HG03095 (cell line): ENCODE results near the gene PLEKHA4.

ENCODE experiments used
- ATAC-seq: cut with Tn5 transposase; IDR thresholded peaks from one replicate; pipeline ENCODE4 v1.9.1; 2021; ENCODE audit warnings: moderate library complexity; ENCODE audit not compliant: unreplicated experiment

Gene PLEKHA4

DNA sequence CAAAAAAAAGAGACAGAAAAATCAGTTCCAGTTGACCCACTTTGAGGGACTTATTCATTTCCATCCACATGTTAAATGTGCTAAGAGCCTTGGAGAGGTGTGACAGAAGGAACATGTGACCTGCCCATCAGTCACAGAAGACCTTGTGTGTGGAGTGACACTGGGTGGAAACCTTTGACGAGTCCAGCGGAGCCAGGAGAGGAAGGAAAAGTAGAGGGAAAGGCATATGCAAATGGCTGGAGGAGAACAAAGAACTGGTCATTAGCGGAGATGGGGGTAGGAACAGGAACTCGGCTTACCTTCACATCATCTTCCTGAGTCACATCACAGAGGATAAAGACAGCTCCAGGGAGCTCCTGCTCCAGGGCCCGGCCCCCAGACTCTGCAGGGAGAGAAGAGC, 34.4 kb downstream of the PLEKHA4 start:
- no peak for ATAC-seq

- no peak for ATAC-seq
These were observed 35.4 kb downstream of the PLEKHA4 start for GRCh38 chr19:48833049-48833448.

- no peak for ATAC-seq
These were observed 37.5 kb downstream of the PLEKHA4 start for GRCh38 chr19:48830965-48831364.

DNA sequence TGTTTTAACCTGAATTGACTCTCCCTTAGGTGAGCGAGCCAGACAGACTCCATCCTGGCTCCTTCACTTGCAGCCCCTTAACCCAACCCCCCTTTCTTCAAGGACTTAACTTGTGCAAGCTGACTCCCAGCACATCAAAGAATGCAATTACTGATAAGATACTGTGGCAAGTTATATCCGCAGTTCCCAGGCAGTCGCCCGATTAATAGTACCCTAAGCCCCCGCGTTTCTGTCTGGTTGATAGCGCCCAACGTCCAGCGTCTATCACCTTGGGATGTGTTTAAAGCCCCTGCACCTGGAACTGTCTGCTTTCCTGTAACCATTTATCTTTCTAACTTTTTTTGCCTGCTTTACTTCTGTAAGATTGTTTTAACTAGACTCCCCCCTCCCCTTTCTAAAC, 38.3 kb downstream of the PLEKHA4 start:
- no peak for ATAC-seq

DNA sequence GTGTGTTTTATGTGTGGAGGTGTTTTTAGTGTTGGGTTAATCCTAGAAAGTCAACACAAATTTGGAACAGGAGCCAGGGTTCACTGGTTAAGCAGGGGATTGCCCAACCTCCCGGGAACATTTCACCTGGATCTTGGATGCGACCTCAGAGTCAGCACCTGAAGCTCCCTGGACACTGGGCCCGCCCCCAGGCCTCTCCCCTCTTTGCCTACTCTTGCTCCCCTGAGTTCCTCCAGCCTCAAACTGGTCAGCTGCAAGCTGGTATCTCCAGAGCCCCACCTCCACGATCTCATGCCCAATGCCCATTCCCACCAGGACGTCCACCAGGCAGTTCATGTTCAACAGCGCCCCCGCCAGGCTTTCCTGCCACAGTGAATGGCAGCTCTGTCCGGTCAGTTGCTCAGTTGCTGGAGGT, 41.8 kb downstream of the PLEKHA4 start:
- ATAC-seq: no peak

DNA sequence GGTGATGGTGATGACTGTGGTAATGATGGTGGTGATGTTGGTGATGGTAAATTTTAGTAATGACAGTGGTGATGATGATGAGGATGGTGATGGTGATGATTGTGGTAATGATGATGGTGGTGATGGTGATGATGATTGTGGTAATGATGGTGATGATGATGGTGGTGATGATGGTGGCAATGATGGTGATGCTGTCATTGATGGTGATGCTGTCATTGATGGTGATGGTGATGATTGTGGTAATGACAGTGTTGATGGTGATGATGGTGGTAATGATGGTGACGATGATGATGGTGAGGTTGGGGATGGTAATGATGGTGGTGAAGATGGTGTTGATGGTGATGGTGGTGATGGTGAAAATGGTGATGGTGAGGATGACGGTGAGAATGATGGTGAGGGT, 45.9 kb downstream of the PLEKHA4 start:
- no peak for ATAC-seq

DNA sequence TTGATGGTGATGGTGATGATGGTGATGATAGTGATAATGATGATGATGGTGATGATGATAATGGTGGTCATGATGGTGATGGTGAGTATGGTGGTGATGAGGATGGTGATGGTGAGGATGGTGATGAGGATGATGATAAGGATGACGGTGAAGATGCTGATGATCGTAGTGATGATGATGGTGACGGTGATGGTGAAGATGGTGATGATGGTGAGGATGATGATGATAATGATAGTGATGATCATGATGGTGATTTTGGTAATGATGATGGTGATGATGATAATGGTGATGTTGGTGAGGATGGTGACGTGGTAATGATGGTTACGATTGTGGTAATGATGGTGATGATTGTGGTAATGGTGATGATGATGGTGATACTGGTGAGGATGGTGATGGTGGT, 46.8 kb downstream of the PLEKHA4 start:
- no peak for ATAC-seq

GRCh38 chr19:48819366-48819816, 49.0 kb downstream of the PLEKHA4 start:
- no peak for ATAC-seq

GRCh38 chr19:48818234-48818820, 50.1 kb downstream of the PLEKHA4 start:
- ATAC-seq: no peak

DNA sequence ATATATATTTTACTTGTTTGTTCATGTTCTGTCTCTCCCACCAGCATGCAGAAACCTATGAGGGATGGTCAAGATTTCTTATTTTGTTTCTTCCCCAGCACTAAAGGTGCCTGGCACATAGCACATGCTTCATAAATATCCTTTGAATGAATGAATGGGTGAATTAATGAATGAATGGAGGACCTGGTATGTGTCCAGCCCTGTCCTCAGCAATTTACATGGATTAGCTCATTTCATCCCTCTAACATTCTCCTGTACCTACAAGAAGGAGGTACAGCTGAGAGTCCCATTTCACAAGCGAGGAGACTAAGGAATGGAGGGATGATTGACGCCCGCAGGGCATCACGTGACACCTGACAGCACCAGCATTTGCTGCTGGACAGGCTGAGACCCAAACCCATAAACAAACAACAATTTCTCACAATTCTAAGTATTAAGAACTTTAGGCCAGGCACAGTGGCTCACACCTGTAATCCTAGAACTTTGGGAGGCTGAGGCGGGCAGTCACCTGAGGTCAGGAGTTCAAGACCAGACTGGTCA, 50.8 kb downstream of the PLEKHA4 start:
- no peak for ATAC-seq

- no peak for ATAC-seq
These were observed 52.4 kb downstream of the PLEKHA4 start for GRCh38 chr19:48815870-48816501.

GRCh38 chr19:48814895-48815294, 53.5 kb downstream of the PLEKHA4 start:
- no peak for ATAC-seq

DNA sequence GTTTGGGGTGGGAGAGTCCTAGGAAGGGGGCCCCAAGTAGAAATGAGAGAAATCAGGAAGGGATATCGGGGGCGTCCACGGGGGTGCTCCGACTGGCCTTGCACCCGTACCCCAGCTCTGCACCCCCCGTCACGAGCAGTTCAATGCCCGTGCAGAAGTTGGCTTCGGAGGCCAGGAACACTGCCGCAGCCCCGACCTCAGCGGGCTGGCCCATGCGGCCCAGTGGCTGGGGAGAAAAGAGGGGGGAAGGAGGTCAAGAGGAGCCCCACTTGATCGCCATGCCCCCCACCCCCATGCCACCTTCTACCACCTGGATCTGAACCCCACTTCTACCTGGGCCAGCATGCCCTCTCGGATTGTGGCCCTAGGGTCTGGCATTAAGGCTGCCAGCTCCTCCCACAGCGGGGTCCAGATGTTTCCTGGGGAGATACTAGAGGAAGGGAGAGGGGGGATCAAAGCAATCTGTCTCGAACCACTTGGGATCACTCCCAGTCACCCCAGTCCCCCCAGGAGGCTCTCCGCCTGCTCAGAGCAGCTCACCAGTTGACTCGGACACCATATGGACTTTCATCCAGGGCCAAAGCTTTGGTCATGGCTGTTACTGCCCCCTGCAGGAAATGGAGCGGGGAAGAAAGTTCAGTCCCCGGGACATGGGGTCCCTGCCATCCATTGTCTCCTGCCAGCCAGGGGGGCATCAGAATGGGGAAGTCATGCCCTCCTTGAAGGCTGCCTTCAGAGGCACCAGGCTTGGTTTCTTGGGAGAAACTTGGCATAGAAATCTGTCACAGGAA, 55.1 kb downstream of the PLEKHA4 start:
- ATAC-seq: no peak

GRCh38 chr19:48812094-48812929, 56.1 kb downstream of the PLEKHA4 start:
- peak; percentile 42 for ATAC-seq

DNA sequence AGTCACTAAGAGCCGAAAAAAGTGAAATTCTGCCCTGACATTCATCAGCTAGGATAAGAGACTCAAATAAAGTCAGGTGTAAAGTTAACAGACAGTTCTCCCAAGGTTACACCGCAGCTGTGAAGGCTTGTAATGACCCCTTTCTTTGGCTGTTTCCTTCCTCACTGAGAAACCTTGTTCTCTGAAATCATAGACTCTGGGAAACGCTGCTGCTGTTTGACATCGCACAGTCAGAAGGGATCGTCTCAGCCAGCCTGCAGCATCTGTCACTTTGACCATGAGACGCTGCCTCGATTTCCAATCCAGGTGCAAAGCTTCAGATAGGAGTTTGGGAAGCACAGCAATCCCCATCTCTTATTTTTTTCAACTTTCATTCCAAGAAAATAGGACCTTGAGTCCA, 58.3 kb downstream of the PLEKHA4 start:
- ATAC-seq: no peak

GRCh38 chr19:48807590-48808308, 60.7 kb downstream of the PLEKHA4 start:
- ATAC-seq: no peak

DNA sequence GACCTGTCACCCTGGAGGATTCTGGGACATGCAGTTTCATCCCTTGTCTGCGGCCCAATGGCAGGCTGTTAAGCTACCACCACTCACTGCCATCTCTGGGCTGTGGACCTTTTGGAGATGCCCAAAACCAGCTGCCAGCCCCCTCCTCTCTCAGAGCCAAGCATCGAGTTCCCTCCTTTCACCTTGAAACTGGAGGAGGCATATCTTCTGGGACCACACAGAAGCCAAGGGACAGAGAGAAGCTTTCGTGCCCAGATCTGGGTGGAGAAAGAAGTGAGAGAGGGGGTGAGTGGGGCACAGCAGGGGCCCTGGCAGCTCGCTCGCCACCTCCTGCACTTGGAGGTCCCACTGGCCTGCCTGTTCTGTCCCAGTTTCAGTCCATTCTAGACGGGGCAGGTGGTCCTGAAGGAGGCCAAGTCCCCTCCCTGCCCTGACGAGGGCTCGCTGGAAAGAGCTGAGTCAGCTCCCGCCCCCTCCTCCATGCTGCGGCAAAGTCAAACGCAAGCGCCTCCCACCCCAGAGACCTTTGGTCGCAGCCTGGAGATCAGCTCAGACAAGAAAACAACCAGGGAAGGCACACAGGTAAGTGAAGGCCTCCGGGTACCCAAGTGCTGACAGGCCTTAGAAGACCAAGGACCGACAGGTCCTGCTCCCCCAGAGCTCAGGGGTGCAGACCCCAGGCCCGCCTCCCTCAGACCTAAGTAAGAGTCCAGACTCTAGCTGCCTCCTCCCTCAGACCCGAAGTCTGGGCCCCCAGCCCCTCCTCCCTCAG, 61.4 kb downstream of the PLEKHA4 start:
- ATAC-seq: no peak

DNA sequence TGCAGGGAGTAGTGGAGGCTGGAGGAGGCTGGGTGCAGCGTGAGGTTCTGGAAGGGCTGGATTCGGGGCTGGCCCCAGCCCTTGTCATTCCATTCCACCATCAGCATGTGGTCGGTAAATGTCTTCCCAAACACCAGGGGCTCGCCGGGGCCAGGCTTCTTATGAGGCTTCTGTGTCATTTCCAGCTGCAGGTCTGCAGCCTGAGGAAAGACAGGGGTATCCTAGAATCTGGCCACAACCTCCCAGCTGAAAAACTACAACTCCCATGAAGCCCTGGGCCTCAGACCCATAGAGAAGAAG, 61.9 kb downstream of the PLEKHA4 start:
- ATAC-seq: no peak

GRCh38 chr19:48805452-48805851, 63.0 kb downstream of the PLEKHA4 start:
- ATAC-seq: no peak

GRCh38 chr19:48804496-48804895, 63.9 kb downstream of the PLEKHA4 start:
- no peak for ATAC-seq
